HL-60 (cell line): ENCODE data around the gene TACC2.

Source experiments
- DNase-seq, 2 experiments: peaks; one replicate each; pipeline ENCODE4 v3.0.0-alpha.2; 2010 to 2020; ENCODE audit warnings: low read depth in 1 of 2, low spot score in 1 of 2
- H3K27ac ChIP-seq: fragments of 250-450 bp; sonication (Bioruptor Pico); replicated peaks from 2 replicates; pipeline ENCODE4 v1.5.1; 2020; ENCODE audit warnings: mild to moderate bottlenecking, moderate library complexity
- H3K27me3 ChIP-seq: fragments of 250-450 bp; sonication (Bioruptor Pico); 2 replicates; pipeline ENCODE4 v1.5.1; 2021; ENCODE audit warnings: mild to moderate bottlenecking, moderate library complexity; ENCODE audit not compliant: insufficient read depth, poor library complexity, severe bottlenecking
- H3K4me3 ChIP-seq: replicated peaks from 2 replicates; pipeline ENCODE4 v1.5.1; 2011; ENCODE audit warnings: mild to moderate bottlenecking, control low read depth, low read length; ENCODE audit not compliant: insufficient read depth
- CTCF ChIP-seq: IDR thresholded peaks from one replicate; pipeline ENCODE4 v1.5.1; 2011; ENCODE audit warnings: low read length, control low read depth, inconsistent platforms; ENCODE audit not compliant: insufficient read depth
- GABPA ChIP-seq: IDR thresholded peaks from 2 replicates; pipeline ENCODE4 v1.6.1; 2012; ENCODE audit warnings: low read depth
- POLR2AphosphoS5 ChIP-seq: IDR thresholded peaks from 2 replicates; pipeline ENCODE4 v1.6.1; 2012; ENCODE audit warnings: low read depth
- REST ChIP-seq: IDR thresholded peaks from 2 replicates; pipeline ENCODE4 v1.6.1; 2012; ENCODE audit warnings: low read depth; ENCODE audit not compliant: insufficient replicate concordance
- SPI1 ChIP-seq: IDR thresholded peaks from 2 replicates; pipeline ENCODE4 v1.6.1; 2012; ENCODE audit warnings: low read depth, mild to moderate bottlenecking, borderline replicate concordance

The TACC2 gene

GRCh38 chr10:122045212-122045611 lies 56.2 kb downstream of the TACC2 start:
- Histone ChIP-seq H3K27ac (no peak overlapping the region), H3K27me3 (no peaks in the 10 kb centered on the region), H3K4me3 (no peak overlapping the region)
- TF ChIP-seq REST (no peak), SPI1 (no peak)
- DNase-seq = no peak

GRCh38 chr10:122047560-122047959 lies 58.6 kb downstream of the TACC2 start:
- Histone ChIP-seq H3K27ac (no peak overlapping the region), H3K27me3 (no peaks in the 10 kb centered on the region), H3K4me3 (no peak overlapping the region)
- TF ChIP-seq CTCF (no peak), GABPA (no peak), SPI1 (no peak), REST (no peak), POLR2AphosphoS5 (no peak)
- DNase-seq = no peak

GRCh38 chr10:122049076-122049475 lies 60.1 kb downstream of the TACC2 start:
- Histone ChIP-seq H3K27ac (no peak overlapping the region), H3K27me3 (no peaks in the 10 kb centered on the region), H3K4me3 (no peak overlapping the region)
- DNase-seq = no peak
- TF ChIP-seq SPI1 (no peak), POLR2AphosphoS5 (no peak), REST (no peak), GABPA (no peak), CTCF (no peak)

- DNase-seq = no peak
- H3K27ac ChIP-seq = no peak overlapping the region
- H3K27me3 ChIP-seq = no peaks in the 10 kb centered on the region
- no peak overlapping the region for H3K4me3 ChIP-seq
- TF ChIP-seq CTCF = no peak
- TF ChIP-seq POLR2AphosphoS5 = no peak
- no peak for TF ChIP-seq REST
- no peak for TF ChIP-seq SPI1
- TF ChIP-seq GABPA = no peak
These were observed 61.3 kb downstream of the TACC2 start for GRCh38 chr10:122050311-122050710.
